Measurements from ENCODE around the gene CA10. TPM values are rescaled to one million over a fixed set of nuclear protein-coding genes. Genes with fewer than 3 reads are reported as not detected.

CA10 gene
- total RNA-seq, 4 donors from 2014 or later: not detected

DNA sequence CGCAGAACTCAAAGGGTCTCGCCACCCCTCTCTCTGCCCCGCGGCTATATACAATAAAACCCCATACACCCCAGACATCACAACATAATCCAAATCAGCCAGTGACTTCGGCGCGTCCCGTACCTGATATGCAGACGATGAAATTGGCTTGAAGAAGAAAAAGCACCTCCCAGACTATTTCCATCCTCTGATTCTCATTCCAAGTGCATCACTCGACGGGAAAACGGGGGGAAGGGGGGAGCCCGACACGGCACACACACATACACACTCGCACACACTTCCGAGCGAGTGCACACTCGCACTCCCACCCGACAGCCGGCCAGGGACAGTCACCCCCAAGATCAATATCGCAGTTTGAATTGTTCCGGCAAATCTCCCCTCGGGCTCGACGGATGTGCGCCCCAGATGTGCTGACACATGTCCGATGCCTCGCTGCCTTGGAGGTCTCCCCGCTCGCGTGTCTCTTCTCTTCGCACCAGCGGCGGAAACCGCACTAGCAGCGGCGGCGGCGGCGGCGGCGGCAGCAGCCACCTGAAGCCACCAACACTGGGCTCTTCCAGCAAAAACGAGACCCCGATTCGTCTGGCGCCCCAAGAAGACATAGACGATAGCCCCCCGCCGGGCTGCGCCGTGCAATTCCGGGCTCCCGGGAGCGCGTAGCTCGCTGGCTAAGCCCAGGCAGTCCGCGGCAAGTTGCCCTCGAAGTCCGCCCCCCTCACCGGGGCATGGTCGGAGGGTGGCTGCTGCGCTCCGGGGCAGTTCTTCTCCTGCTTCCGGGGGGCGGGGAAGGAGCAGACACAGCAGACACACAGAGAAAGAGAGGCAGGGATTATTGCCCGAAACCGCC, 688 bp downstream of the CA10 start:
- Histone ChIP-seq H3K4me1 (peaks cover 19% of the 10 kb centered on the region), H3K9me3 (no peaks in the 10 kb centered on the region), H3K27ac (no peak overlapping the region), H3K36me3 (no peaks in the 10 kb centered on the region), H3K4me3 (peak overlapping the region; percentile 34), H3K27me3 (peaks cover 66% of the 10 kb centered on the region)
- 5% methylated on average over 11 of the region's 68 CpGs for WGBS
- TF ChIP-seq POLR2AphosphoS5 (IDR thresholded peaks at IDR 0.05) (no peak), POLR2A (IDR thresholded peaks at IDR 0.05) (no peak), EP300 (IDR thresholded peaks at IDR 0.05) (no peak)
- TF ChIP-seq, protein P1, sequence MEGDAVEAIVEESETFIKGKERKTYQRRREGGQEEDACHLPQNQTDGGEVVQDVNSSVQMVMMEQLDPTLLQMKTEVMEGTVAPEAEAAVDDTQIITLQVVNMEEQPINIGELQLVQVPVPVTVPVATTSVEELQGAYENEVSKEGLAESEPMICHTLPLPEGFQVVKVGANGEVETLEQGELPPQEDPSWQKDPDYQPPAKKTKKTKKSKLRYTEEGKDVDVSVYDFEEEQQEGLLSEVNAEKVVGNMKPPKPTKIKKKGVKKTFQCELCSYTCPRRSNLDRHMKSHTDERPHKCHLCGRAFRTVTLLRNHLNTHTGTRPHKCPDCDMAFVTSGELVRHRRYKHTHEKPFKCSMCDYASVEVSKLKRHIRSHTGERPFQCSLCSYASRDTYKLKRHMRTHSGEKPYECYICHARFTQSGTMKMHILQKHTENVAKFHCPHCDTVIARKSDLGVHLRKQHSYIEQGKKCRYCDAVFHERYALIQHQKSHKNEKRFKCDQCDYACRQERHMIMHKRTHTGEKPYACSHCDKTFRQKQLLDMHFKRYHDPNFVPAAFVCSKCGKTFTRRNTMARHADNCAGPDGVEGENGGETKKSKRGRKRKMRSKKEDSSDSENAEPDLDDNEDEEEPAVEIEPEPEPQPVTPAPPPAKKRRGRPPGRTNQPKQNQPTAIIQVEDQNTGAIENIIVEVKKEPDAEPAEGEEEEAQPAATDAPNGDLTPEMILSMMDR (IDR thresholded peaks at IDR 0.05): no peak
- DNase-seq (ENCODE audit: low spot score in 2 of 2): no peak

DNA sequence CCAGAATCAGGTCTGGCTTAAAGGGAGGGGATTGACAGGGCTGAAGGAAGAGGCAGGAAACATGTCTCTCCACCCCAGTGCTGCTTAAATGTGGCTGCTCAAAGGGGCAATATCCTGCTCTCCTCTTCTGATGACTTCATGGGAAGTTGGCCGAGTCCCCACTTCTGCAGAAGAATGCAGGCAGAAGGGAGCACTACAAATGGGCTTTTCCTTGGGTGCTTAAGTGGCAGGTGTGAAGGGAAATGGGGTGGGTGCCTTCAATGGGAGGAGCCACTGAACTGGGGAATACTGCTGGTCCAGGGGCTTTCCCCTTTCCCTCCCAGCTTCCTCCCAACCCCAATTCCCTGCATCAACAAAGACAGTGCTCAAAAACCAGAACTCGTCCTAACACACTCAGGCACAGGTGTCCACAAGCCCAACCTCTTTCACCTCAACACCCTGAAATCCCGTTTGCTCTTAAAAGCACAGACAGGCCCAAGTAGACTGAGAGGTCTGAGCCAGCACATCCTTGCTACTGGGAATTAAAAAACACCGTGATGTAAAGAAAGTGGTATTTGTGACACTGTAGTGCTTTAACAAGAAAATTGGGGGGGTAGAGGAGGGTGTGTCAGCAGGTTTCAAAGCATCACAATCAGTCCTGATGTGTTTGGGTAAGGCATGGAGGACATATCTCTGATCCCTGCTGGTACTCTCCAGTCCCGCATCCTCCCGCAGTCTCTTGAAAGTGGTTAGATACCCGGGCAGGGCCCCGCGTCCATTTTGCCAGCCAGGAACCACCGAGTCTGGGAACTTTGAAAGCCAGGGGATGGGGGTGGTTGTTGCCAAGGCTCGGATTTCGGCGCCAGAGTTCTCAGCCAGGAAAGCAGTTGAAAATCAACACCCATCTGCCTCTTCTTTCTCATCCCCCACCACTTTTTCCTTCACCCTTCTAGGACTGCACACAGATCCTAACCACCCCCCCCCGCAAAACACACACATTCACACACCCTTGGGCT, 1.6 kb downstream of the CA10 start:
- Histone ChIP-seq H3K36me3 (no peaks in the 10 kb centered on the region), H3K9me3 (no peaks in the 10 kb centered on the region), H3K27me3 (peaks cover 62% of the 10 kb centered on the region), H3K4me3 (no peak overlapping the region), H3K4me1 (peaks cover 19% of the 10 kb centered on the region), H3K27ac (no peak overlapping the region)
- TF ChIP-seq, protein P1 (IDR thresholded peaks at IDR 0.05): no peak
- no peak for TF ChIP-seq POLR2A (IDR thresholded peaks at IDR 0.05)
- TF ChIP-seq EP300 (IDR thresholded peaks at IDR 0.05): no peak
- no peak for TF ChIP-seq POLR2AphosphoS5 (IDR thresholded peaks at IDR 0.05)
- 10% methylated on average over 14 of the region's 14 CpGs for WGBS
- no peak for DNase-seq (ENCODE audit: low spot score in 2 of 2)

DNA sequence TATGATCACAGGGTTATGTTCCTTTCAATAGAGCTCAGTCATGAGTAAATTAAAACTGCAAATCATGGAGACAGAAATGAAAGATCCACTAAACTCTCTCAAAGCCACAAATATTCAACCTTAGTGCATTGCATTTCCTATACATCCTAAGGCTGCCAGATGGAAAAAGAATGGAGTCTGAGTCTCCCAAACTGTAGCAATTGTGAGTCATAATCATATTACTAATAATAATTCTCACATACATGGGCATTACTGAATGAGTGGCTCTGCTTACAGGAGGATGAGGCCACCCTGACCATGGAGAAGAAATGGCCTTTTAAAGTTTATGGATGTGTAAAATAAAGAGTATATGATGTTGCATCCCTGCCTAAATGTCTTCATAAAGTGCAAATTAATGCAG, 3.2 kb downstream of the CA10 start:
- TF ChIP-seq POLR2A (IDR thresholded peaks at IDR 0.05): no peak
- Histone ChIP-seq H3K36me3 (no peaks in the 10 kb centered on the region), H3K4me1 (peaks cover 19% of the 10 kb centered on the region), H3K27ac (no peak overlapping the region), H3K4me3 (no peak overlapping the region), H3K27me3 (peaks cover 50% of the 10 kb centered on the region), H3K9me3 (no peaks in the 10 kb centered on the region)
- no peak for DNase-seq (ENCODE audit: low spot score in 2 of 2)

DNA sequence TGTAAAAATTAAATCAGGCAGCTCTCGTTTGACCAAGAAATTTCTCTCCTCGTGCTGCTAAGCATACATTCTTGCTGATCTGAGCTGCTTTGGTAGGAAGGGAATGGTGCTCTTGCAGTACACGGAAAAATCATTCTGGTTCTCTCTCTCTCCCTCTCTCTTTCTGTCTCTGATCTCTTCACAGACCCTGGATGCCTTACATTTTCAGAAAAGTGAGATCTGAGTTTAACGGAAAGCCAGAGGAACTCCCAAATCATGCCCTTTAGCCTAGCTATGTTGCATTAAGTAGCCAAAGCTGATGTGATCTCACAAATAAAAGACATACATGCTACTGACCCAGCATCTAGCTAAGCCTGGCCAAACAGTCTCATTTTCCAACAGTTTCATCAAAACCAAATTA, 4.0 kb downstream of the CA10 start:
- 60% methylated on average over 4 of the region's 4 CpGs for WGBS

DNA sequence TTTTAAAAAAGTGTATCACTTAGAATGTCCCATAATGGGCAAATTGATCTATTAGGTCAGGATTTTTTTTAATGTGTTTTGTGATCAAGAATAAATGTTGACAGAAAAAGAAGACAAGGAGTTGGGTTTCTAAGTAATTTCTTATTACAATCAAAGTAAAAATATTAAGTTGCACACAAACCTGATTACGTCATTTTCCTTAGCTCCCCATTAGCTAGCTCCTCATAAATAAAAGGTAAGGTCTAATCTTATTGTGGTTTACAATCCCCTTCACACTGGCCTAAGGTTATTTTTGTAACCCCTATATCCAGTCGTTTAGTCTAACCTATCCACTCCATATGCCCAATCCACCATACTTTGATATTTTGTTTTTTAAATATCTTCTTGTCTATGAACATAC, 7.6 kb downstream of the CA10 start:
- DNase-seq (ENCODE audit: low spot score in 2 of 2): no peak
- Histone ChIP-seq H3K36me3 (no peaks in the 10 kb centered on the region), H3K27ac (no peak overlapping the region), H3K4me1 (peaks cover 5% of the 10 kb centered on the region), H3K9me3 (no peaks in the 10 kb centered on the region), H3K27me3 (peaks cover 7% of the 10 kb centered on the region), H3K4me3 (no peak overlapping the region)
- 70% methylated on average over 2 of the region's 2 CpGs for WGBS
- TF ChIP-seq EP300 (IDR thresholded peaks at IDR 0.05): no peak
- TF ChIP-seq, protein P1 (IDR thresholded peaks at IDR 0.05): no peak
- TF ChIP-seq POLR2AphosphoS5 (IDR thresholded peaks at IDR 0.05): no peak
- TF ChIP-seq POLR2A (IDR thresholded peaks at IDR 0.05): no peak

More for the DNA sequence above, 4.0 kb downstream of the CA10 start:
- H3K27ac ChIP-seq: no peak overlapping the region
- no peak overlapping the region for H3K4me3 ChIP-seq
- H3K9me3 ChIP-seq: no peaks in the 10 kb centered on the region
- no peaks in the 10 kb centered on the region for H3K36me3 ChIP-seq
- no peak for DNase-seq (ENCODE audit: low spot score in 2 of 2)
- H3K4me1 ChIP-seq: peaks cover 19% of the 10 kb centered on the region
- TF ChIP-seq POLR2A (IDR thresholded peaks at IDR 0.05) (no peak), POLR2AphosphoS5 (IDR thresholded peaks at IDR 0.05) (no peak), EP300 (IDR thresholded peaks at IDR 0.05) (no peak)
- TF ChIP-seq, protein P1 (IDR thresholded peaks at IDR 0.05): no peak
- peaks cover 42% of the 10 kb centered on the region for H3K27me3 ChIP-seq
